ENCODE data around the gene CS.
"Not testable (repeated sequence)": the region's sequence is repeated elsewhere in the genome, so short reads cannot be mapped to it uniquely, and the experiment has no call there.

The CS gene

DNA sequence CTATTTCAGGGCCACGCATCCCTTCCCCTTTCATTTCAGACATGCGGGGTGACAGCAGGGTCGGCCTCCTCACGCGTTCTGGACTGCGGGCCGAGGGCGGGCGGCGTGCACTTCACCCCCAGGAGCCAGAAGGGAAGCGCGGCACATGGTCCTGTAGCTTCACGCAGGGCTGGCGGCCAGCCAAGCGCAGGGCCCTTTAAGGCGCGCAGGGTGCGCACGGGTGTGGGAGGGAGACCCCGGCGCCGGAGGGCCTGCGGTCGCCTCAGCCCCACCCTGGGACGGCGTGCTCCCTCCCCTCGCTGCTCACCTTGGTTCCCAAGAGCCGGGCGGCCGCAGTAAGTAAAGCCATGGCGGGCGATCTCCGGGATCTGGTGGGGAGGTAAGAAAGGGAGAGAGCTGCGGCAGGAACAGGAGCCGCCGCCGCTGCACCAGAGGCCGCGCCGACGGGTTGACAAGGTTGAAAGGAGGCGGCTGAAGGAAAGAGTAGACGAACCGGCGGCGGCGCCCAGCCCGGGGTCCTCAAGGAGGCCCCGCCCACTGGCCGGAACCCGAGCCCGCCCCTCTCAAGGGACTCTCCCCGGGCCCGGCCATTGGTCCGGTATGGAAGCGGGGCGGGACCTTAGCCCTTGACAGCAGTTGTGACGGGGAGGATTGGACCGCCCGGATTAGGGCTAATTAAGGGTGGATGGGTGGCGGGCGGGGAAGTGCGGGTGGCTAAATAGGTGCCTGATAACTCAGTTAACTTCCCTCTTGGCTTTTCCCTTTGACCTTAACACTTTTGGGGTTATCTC, at the start of gene CS:
Gene CS, minus strand, starts transcription at position 478 of the 791 bp plus-strand sequence. Its CDS starts 129 bp downstream, at position 349.
- DNase-seq (ENCODE audit: low spot score) = peak; percentile 97

DNA sequence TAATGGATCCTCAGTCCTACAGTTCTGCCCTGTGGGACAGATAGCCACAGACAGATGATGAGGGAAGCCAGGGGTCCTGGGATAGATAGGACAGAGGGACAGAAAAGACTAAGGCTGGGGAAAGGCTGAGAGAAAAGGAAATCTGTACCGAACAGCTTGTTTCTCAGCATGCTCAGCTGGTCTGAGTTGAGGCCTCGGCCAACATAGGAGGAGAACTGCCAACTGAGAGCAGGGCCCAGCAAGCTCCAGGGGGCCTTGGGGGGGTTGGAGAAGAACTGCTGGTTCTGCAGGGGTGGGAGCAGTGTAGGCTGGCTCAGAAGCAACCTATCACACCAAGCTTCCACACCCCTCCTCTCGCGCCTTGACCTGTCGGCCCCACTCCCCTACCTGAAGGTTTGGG, 48.6 kb upstream of the CS start:
- no peak for DNase-seq (ENCODE audit: low spot score)

GRCh38 chr12:56347255-56347654, 47.1 kb upstream of the CS start:
- not testable (repeated sequence) for DNase-seq (ENCODE audit: low spot score)

DNA sequence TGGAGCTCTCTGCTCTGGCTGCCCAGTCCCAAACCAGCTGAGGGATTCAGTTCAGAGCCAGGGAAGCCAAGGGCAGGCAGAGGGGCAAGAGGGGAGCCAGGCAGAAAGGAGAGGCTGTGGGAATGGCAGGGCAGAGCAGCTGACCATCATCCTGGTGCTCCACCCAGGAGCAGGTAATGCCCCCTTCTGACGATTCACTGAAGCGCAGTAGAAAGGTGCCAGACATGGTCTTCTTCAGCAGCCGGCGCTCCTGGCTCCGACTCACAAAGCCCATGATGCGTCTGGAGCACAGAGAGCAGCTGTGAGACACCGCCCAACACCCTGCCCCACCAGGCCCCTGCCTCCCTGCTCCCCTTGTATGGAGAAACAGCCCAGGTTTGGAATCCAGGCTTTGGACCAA, 46.5 kb upstream of the CS start:
- DNase-seq (ENCODE audit: low spot score) = no peak

DNA sequence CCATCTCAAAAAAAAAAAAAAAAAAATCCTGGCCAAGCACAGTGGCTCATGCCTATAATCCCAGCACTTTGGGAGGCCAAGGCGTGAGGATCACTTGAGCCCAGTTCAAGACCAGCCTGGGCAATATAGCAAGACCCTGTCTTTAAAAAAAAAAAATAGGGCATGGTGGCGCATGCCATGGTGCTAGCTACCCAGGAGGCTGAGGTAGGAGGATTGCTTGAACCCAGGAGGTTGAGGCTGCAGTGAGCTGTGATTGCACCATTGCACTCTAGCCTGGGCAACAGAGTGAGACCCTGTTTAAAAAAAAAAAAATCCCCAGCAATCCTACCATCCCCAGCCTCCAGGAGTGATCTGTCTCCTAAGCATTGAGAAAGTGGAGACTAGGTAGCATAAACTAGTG, 42.2 kb upstream of the CS start:
- not testable (repeated sequence) for DNase-seq (ENCODE audit: low spot score)

DNA sequence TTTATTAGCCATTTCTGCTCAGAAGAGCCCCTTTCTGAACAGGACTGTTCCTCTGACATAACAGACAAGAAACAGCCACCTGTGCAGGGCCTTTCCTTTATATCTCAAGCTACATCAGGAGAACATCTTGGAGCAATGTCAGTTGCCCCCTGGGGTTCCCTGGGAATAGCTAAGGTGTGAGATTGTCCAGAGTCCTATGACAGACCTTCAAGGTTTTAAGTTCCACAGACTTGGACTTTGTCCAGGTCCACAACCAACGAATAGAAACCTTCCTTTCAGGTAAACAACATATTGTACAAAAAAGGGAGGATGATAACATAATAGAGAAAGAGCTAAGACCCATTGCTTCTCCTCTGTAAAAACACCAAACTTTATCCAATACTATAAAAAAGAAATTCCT, 41.5 kb upstream of the CS start:
- no peak for DNase-seq (ENCODE audit: low spot score)

DNA sequence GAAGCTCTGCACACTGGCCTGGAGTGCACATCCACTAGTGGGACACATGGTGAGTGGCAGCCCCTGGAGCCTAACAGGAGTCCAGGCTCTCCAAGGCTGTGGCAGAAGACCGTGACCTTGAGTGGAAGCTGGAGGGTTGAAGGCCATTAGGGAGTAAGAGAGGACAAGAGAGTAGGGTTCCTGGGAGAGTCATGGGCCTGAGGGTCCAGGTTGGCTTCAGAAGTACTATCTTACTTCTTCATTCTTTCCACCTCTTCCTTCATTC, 39.0 kb upstream of the CS start:
- no peak for DNase-seq (ENCODE audit: low spot score)

GRCh38 chr12:56338308-56339157, 38.4 kb upstream of the CS start, which contains the start of gene IL23A:
TSS of gene IL23A (plus strand) at chr12:56338884. CDS start at chr12:56339045, 161 bp downstream.
- DNase-seq (ENCODE audit: low spot score) = no peak

GRCh38 chr12:56337753-56338251, 37.7 kb upstream of the CS start:
- no peak for DNase-seq (ENCODE audit: low spot score)

DNA sequence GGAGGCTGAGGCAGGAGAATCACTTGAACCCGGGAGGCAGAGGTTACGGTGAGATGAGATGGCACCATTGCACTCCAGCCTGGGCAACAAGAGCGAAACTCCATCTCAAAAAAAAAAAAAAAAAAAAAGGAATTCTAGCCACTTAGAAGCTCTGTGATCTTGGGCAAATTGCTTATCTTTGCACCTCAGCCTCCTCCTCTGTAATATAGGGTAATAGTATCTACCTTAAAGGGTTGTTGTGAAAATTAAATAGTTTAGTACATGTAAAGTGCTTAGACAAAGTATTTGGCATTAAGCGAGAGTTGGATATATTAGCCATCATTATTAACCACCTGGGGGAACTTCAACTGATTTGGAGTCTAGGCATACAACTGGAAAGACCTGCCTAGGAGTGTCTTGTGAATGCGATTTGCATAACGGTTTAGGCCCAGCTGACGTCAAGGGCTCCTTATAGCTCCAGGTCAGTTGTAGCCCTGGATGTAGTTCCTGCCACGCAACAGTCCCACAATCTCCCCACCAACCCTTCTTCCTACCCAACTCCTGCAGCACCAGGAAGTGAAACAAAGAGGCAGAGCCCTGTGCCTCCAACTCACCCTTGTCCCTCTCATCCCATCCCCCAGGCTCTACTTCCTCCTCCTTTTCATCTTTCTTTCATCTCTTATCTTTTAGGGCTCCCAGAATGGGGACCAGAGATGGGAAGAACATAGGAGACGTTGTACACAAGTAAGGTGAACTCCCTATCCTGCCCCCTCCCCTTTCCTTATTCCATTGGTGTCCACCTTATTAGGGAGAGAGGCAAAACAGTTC, 36.4 kb upstream of the CS start:
- no peak for DNase-seq (ENCODE audit: low spot score)

- not testable (repeated sequence) for DNase-seq (ENCODE audit: low spot score)
Observed at GRCh38 chr12:56335527-56335926, 35.4 kb upstream of the CS start.

GRCh38 chr12:56334490-56334793, 34.3 kb upstream of the CS start:
- no peak for DNase-seq (ENCODE audit: low spot score)

- peak; percentile 99 for DNase-seq (ENCODE audit: low spot score)
Observed at GRCh38 chr12:56333679-56334489, 33.8 kb upstream of the CS start, which contains the start of gene PAN2. TSS of gene PAN2 (minus strand) at chr12:56334000. CDS start at chr12:56333094, 906 bp downstream.

DNA sequence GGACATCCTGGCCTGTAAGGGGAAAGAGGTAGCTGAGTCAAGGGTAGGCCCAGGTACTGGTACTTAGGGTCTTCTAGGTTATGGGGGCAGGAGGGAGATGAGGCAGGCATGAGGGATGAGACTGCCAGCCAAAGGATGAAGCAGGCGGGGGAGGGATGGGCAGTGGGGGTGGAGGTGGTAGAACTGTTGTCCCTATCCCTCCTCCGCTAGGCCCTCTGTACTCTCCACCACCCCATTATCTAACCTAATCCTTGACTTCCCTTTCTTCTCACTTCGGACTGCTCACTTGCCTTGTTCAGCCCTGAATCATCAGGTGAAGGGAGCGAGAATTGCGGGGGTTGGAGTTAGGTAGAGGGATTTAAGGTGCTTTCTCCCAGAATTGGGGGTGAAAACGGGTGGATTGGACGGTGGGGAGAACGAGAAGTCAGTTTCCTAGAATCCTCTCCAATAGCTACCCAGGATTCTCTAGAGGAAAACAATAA, 33.1 kb upstream of the CS start:
- no peak for DNase-seq (ENCODE audit: low spot score)

- DNase-seq (ENCODE audit: low spot score) = no peak
Observed at GRCh38 chr12:56332512-56333196, 32.5 kb upstream of the CS start.

GRCh38 chr12:56330936-56331490, 30.9 kb upstream of the CS start:
- no peak for DNase-seq (ENCODE audit: low spot score)

GRCh38 chr12:56326533-56326932, 26.4 kb upstream of the CS start:
- no peak for DNase-seq (ENCODE audit: low spot score)

GRCh38 chr12:56326126-56326525, 26.0 kb upstream of the CS start:
- no peak for DNase-seq (ENCODE audit: low spot score)

DNA sequence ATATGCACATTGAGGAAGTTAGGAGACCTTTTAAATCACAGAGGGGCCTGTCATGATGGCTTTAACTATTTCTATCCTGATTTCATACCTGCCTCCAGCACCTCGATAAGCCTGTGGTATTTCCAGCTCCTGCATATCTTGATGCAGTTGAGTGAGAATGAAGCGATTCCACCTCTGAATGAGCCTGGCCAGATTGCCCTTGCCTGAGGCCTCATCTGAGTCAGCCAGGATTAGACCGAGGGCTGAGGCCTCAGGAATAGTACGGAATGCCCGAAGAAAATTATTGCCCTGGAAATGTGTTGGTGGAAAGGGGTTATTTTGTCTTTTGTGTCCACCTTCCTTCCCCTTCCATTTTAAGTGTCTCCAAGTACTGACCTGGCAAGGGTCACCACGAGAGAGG, 24.1 kb upstream of the CS start:
- DNase-seq (ENCODE audit: low spot score) = no peak

DNA sequence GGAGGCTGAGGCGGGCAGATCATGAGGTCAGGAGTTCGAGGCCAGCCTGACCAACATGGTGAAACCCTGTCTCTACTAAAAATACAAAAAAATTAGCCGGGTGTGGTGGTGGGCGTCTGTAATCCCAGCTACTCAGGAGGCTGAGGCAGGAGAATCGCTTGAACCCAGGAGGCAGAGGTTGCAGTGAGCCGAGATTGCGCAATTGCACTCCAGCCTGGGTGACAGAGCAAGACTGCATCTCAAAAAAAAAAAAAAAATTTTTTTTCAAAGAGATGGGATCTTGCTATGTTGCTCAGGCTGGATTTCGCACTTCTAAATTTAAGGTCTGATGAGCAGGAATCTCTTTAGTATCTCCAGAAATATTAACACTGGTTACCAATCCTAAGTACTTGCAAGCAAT, 21.5 kb upstream of the CS start:
- not testable (repeated sequence) for DNase-seq (ENCODE audit: low spot score)

All from COLO829 (cell line).